GM18517 (cell line): ENCODE measurements around the gene UST.
"Not testable (repeated sequence)": the region's sequence is repeated elsewhere in the genome, so short reads cannot be mapped to it uniquely, and the experiment has no call there.

Experiments
- ATAC-seq: cut with Tn5 transposase; IDR thresholded peaks from one replicate; pipeline ENCODE4 v1.9.1; 2021; ENCODE audit warnings: mild to moderate bottlenecking, moderate library complexity; ENCODE audit not compliant: unreplicated experiment

Gene UST

GRCh38 chr6:148764259-148765020 is 17.6 kb downstream of the UST start:
- ATAC-seq, result not testable (repeated sequence)

GRCh38 chr6:148765898-148766808 is 19.3 kb downstream of the UST start:
- no peak for ATAC-seq

- no peak for ATAC-seq
Observed at GRCh38 chr6:148768646-148769270, 21.9 kb downstream of the UST start.

- ATAC-seq, result no peak
Observed at GRCh38 chr6:148769304-148769968, 22.6 kb downstream of the UST start.

- ATAC-seq, result no peak
Observed at GRCh38 chr6:148770408-148771211, 23.8 kb downstream of the UST start.

GRCh38 chr6:148771212-148771601 is 24.4 kb downstream of the UST start:
- ATAC-seq, result no peak

GRCh38 chr6:148771896-148772554 is 25.2 kb downstream of the UST start:
- no peak for ATAC-seq

- no peak for ATAC-seq
Observed at GRCh38 chr6:148775161-148775560, 28.3 kb downstream of the UST start.

- ATAC-seq, result no peak
Observed at GRCh38 chr6:148776321-148777308, 29.8 kb downstream of the UST start.

- no peak for ATAC-seq
Observed at GRCh38 chr6:148779142-148779562, 32.3 kb downstream of the UST start.

GRCh38 chr6:148780423-148780822 is 33.6 kb downstream of the UST start:
- ATAC-seq, result not testable (repeated sequence)

- ATAC-seq, result peak; percentile 90
Observed at GRCh38 chr6:148780918-148781436, 34.1 kb downstream of the UST start.

GRCh38 chr6:148789948-148790347 is 43.1 kb downstream of the UST start:
- no peak for ATAC-seq

GRCh38 chr6:148790404-148790803 is 43.6 kb downstream of the UST start:
- no peak for ATAC-seq

GRCh38 chr6:148790817-148791216 is 44.0 kb downstream of the UST start:
- ATAC-seq, result no peak

- no peak for ATAC-seq
Observed at GRCh38 chr6:148791372-148791771, 44.5 kb downstream of the UST start.

- ATAC-seq, result no peak
Observed at GRCh38 chr6:148793721-148794120, 46.9 kb downstream of the UST start.

- no peak for ATAC-seq
Observed at GRCh38 chr6:148794797-148795196, 48.0 kb downstream of the UST start.
